ENCODE data around the gene C21orf91.

GRCh38 chr21:17813353-17813752, 5.8 kb downstream of the C21orf91 start:
- TF ChIP-seq FOXK2 (IDR thresholded peaks at IDR 0.05): no peak
- TF ChIP-seq FOXA1 (IDR thresholded peaks at IDR 0.05): no peak
- no peak for TF ChIP-seq SP1 (IDR thresholded peaks at IDR 0.05)
- no peak for TF ChIP-seq ZNF384 (IDR thresholded peaks at IDR 0.05)
- no peak for TF ChIP-seq ELF4 (IDR thresholded peaks at IDR 0.05)

Data from HEK293T (cell line).